Activated naive CD8-positive, alpha-beta T cell treated with anti-CD3 and anti-CD28 coated beads for 36 hours (primary cell): Measurements from ENCODE around the gene PPP1R1C. TPM values are rescaled to one million over a fixed set of nuclear protein-coding genes. Genes with fewer than 3 reads are reported as not detected.

Experiments used
- DNase-seq: peaks from one replicate; pipeline ENCODE4 v3.0.0; 2021
- H3K27ac Mint-ChIP-seq: one replicate; pipeline ENCODE4 v1.8.0; 2022; ENCODE audit warnings: mild to moderate bottlenecking, moderate library complexity, mixed read lengths
- H3K27me3 Mint-ChIP-seq: one replicate; pipeline ENCODE4 v1.8.0; 2022; ENCODE audit warnings: mild to moderate bottlenecking, mixed read lengths
- H3K36me3 Mint-ChIP-seq: one replicate; pipeline ENCODE4 v1.8.0; 2021; ENCODE audit warnings: mild to moderate bottlenecking, mixed read lengths
- H3K4me1 Mint-ChIP-seq: one replicate; pipeline ENCODE4 v1.8.0; 2021; ENCODE audit warnings: mixed read lengths
- H3K4me3 Mint-ChIP-seq: one replicate; pipeline ENCODE4 v1.8.0; 2022; ENCODE audit warnings: mild to moderate bottlenecking, moderate library complexity, mixed read lengths
- H3K9me3 Mint-ChIP-seq: one replicate; pipeline ENCODE4 v1.8.0; 2022; ENCODE audit warnings: mixed read lengths
- total RNA-seq, 2 experiments: library from RNA; stranded (reverse); gene quantifications; one replicate each; pipeline ENCODE4 v1.2.3, GENCODE V29; 2021

The PPP1R1C gene
- total RNA-seq, 2 experiments from 2014 or later = not detected

DNA sequence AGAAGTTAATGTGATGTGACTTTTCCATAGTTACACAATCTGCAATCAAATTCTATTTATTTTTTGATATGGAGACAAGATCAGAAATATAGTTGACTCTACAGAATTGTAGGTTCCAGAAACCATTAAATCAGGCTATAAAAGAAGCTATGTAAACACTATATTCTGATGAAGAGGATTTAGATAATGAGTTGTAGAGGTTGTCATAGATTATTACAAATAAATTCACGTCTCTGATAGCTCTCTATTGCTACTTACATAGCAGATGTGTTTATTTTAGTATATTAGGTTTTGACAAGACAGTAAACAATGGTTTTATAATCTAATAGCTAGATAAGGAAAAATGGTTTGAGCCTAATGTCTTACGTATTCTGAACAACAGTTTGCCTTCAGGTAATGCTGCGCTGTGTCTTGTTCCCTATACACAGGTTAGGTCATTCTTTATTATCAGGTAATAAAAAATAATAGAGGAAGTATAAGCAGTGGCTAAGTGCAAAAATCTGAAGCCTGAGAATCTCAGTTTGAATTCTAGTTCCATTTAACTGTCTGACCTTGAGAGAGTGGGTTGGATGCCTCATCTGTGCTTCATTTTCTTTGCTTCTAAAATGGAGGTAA, 93.4 kb downstream of the PPP1R1C start:
- H3K4me1 Mint-ChIP-seq = no peaks in the 10 kb centered on the region
- no peaks in the 10 kb centered on the region for H3K9me3 Mint-ChIP-seq
- H3K36me3 Mint-ChIP-seq = no peaks in the 10 kb centered on the region
- peaks cover 4% of the 10 kb centered on the region for H3K27me3 Mint-ChIP-seq
- DNase-seq = no peak
- no peak overlapping the region for H3K4me3 Mint-ChIP-seq
- H3K27ac Mint-ChIP-seq = no peak overlapping the region

DNA sequence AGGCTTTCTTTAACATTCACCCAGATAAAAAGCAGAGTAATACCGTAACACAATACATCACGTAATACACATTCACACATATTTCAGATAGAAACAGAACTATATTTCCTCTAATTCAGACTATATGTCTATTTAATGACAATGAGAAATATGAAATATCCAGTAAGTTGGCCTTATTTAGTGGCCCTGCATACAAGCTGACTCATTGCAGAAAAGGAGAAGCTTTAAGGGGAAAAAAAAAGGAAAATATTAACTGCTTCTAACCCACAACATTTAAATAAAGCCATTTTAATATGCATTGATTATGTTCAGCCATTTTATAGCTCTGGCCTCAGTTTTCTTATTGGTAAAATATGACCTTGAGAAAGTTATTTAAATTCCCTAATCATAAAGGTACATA, 94.8 kb downstream of the PPP1R1C start:
- no peaks in the 10 kb centered on the region for H3K4me1 Mint-ChIP-seq
- H3K4me3 Mint-ChIP-seq = no peak overlapping the region
- no peak overlapping the region for H3K27ac Mint-ChIP-seq
- no peaks in the 10 kb centered on the region for H3K9me3 Mint-ChIP-seq
- H3K36me3 Mint-ChIP-seq = no peaks in the 10 kb centered on the region
- H3K27me3 Mint-ChIP-seq = peaks cover 4% of the 10 kb centered on the region
- no peak for DNase-seq

DNA sequence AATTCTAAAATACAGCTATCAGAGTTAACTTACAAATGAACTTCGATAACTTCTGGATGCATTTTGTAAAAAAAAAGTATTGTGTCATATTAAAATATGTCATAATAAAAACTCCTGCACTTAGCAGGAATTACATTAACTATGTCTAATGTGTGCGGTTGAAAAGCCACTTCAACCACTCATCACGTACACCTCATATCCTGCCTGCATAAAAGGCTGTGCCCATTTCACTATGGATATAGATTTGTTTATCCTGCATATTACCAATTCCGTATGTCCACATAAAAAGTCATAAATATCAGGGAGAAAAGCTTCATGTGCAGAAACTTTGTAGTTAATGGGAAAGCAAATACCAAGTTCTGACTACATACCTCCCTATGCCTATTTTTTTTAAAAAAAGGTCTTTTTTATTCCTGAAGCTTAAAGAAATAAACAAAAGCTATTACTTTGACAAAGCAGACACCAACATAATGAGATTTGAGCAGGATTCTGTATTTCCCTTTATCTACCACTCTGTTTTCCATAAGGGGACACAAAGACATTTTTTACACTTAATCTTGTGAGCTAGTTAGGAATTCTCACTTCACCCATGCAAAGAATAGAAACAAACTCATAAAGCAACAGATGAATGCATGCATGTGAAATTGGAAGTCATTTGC, 96.1 kb downstream of the PPP1R1C start:
- DNase-seq = no peak
- peaks cover 6% of the 10 kb centered on the region for H3K27me3 Mint-ChIP-seq
- H3K36me3 Mint-ChIP-seq = no peaks in the 10 kb centered on the region
- H3K4me1 Mint-ChIP-seq = no peaks in the 10 kb centered on the region
- H3K4me3 Mint-ChIP-seq = no peak overlapping the region
- H3K27ac Mint-ChIP-seq = no peak overlapping the region
- no peaks in the 10 kb centered on the region for H3K9me3 Mint-ChIP-seq

DNA sequence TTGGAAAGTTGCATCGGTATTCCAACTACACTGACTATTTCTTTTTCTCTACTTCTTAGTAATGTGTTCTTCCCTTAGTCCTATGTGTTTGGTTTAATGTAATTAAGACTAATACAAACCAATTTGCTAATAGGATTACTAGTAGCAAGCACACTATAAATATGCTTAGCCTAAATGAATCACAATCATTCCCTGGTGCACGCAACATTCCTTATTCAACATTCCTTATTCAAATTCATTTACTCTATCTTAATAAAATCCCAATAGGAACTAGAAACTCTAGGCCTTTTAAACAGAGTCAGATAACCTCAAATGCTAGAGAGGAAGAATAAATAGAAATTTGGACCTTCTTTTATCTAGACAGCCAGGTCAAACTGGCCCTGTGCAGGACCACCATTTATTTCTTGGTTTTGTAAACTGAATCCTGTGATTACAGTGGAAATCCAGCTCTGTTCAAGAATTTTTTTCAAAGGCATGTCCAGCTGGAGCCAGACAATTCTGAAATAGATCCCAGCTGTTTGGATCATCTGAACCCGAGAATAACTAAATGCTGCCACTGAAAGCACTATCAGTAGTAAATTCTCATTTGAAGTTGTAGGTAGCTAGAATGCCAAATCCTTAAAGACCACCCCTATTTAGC, 103.1 kb downstream of the PPP1R1C start:
- Mint-ChIP-seq H3K36me3 (no peaks in the 10 kb centered on the region), H3K4me1 (no peaks in the 10 kb centered on the region), H3K27ac (no peak overlapping the region), H3K4me3 (no peak overlapping the region), H3K27me3 (peaks cover 6% of the 10 kb centered on the region), H3K9me3 (no peaks in the 10 kb centered on the region)
- no peak for DNase-seq

DNA sequence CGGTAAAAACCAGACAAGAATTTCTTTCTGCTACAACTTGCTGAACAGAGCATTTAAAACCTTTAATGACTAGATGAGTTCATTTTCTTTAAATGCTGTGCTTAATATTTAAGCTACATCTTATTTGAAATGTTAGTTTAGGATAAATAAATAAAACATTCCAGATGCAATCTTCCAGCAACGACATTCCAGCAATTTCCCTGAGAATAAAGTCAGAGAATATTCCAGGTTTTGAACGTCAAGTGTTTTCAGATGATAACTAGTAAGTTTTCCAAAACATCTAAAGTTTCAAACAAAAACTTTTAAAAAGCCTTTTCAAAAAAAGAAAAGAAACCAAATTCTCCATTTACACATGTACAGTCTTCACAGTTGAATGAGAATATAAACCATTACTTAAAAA, 104.8 kb downstream of the PPP1R1C start:
- peaks cover 2% of the 10 kb centered on the region for H3K27me3 Mint-ChIP-seq
- DNase-seq = no peak
- H3K4me3 Mint-ChIP-seq = no peak overlapping the region
- H3K27ac Mint-ChIP-seq = no peak overlapping the region
- no peaks in the 10 kb centered on the region for H3K9me3 Mint-ChIP-seq
- no peaks in the 10 kb centered on the region for H3K36me3 Mint-ChIP-seq
- no peaks in the 10 kb centered on the region for H3K4me1 Mint-ChIP-seq

DNA sequence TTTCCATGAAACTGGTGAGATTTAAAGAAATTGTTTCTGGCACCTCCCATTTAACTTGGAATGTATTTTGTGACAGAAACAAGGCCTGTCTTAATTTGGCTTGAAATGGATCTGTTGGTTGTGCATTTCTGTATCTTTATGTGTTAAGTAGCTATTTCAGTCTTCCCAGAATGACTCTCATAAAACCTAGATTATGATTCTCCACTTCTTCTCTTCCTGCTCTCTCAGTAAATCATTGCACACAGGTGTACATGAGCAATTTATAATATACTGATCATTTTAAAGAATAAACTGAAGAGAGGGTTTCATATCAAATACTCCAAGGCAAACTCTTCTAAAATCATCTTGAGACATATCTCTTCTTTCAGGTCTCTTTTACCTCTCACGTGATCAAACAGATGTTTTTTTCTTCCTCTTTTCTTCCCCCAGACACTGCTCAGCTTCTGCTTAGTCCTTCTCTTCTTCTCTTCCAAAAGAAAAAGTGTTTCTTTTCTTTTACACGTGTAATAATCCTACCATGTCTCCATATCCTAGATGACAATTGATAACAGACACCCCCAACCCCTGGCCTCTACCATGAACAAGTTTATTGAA, 112.0 kb downstream of the PPP1R1C start:
- DNase-seq = no peak
- no peaks in the 10 kb centered on the region for H3K9me3 Mint-ChIP-seq
- H3K4me3 Mint-ChIP-seq = no peak overlapping the region
- no peak overlapping the region for H3K27ac Mint-ChIP-seq
- no peaks in the 10 kb centered on the region for H3K27me3 Mint-ChIP-seq
- H3K36me3 Mint-ChIP-seq = no peaks in the 10 kb centered on the region
- H3K4me1 Mint-ChIP-seq = no peaks in the 10 kb centered on the region

DNA sequence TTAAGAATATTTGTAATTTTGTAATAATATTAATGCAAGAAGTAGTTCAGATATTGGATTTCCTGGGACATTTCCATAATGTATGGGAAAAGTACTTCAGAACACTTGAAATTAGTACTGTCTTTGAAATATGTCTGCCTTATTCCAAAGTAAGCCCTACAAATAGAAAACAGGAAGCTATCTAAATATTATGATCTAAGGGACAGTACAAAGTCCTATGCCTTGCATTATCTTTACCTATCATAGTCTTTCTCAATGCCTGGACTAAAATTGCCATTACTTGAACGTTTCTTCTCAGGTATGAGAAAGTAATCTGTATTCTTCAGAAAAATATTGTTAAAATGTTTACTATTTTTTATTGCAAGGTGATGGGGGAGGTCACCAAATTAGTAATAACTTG, 113.0 kb downstream of the PPP1R1C start:
- H3K27ac Mint-ChIP-seq = no peak overlapping the region
- H3K4me1 Mint-ChIP-seq = no peaks in the 10 kb centered on the region

DNA sequence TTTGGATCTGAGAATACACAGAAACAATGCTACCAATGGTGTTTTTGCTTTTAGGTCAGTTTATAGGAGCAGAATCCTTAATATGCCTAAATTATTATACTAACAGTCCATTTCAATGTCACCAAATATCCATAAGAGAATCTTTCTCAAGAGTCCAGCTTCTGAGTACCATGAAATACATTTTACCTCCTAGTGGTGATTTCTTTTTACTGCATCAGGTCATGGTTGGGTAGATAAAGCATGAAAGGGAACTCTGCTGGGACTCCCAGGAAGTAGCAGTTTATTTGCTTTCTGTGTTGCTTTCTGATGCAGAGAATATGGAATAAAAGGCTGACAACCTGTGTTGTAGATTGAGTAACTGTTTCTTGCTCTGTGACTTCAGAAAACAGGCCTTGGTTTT, 115.6 kb downstream of the PPP1R1C start:
- no peaks in the 10 kb centered on the region for H3K4me1 Mint-ChIP-seq
- no peaks in the 10 kb centered on the region for H3K27me3 Mint-ChIP-seq
- no peak overlapping the region for H3K4me3 Mint-ChIP-seq
- no peaks in the 10 kb centered on the region for H3K9me3 Mint-ChIP-seq
- H3K27ac Mint-ChIP-seq = no peak overlapping the region
- no peak for DNase-seq
- H3K36me3 Mint-ChIP-seq = no peaks in the 10 kb centered on the region

More for the DNA sequence above, 113.0 kb downstream of the PPP1R1C start:
- Mint-ChIP-seq H3K36me3 (no peaks in the 10 kb centered on the region), H3K27me3 (no peaks in the 10 kb centered on the region), H3K9me3 (no peaks in the 10 kb centered on the region), H3K4me3 (no peak overlapping the region)
- no peak for DNase-seq

DNA sequence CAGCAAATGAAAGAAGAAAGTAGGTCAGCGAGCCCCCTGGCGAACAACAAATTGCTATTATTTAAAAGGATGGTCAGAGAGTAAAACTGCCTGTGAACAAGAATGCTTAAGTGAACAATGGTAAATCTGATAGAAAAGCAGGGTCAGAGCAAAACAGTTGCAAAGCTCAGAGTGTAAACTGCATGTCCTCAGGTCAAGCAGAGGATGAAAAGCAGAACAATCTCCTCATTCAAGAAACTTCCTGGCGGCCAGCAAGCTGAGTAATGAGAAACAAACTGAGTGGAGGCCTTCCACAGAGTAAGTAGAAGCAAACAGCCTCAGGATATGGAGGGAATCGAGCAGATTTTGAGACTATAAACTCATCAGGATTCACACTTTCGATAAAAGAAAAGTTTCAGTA, 117.9 kb downstream of the PPP1R1C start:
- DNase-seq = no peak
- no peaks in the 10 kb centered on the region for H3K36me3 Mint-ChIP-seq
- H3K4me1 Mint-ChIP-seq = no peaks in the 10 kb centered on the region
- H3K4me3 Mint-ChIP-seq = no peak overlapping the region
- no peaks in the 10 kb centered on the region for H3K9me3 Mint-ChIP-seq
- H3K27ac Mint-ChIP-seq = no peak overlapping the region
- H3K27me3 Mint-ChIP-seq = no peaks in the 10 kb centered on the region

DNA sequence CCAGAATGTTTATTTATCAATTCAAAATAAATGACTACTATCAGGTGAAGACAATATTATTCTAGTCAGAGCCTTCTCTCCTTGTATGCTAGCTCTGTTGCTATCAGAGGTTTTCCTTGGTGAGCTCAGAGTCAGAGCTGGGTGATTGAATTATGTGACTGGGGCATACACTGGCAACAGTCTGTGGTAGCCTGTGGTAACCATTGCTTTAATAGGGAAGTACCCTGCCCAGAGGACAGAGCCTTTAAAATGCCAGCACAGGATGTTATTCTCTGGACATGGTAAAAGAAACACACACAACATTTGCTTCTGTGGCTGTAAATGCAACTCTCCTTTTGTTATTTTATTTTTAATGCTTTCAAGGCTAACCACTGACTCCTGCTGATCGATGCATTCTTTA, 124.7 kb downstream of the PPP1R1C start:
- no peak for DNase-seq
- H3K36me3 Mint-ChIP-seq = no peaks in the 10 kb centered on the region
- H3K9me3 Mint-ChIP-seq = no peaks in the 10 kb centered on the region
- H3K27me3 Mint-ChIP-seq = no peaks in the 10 kb centered on the region
- no peak overlapping the region for H3K27ac Mint-ChIP-seq
- H3K4me1 Mint-ChIP-seq = no peaks in the 10 kb centered on the region
- no peak overlapping the region for H3K4me3 Mint-ChIP-seq

DNA sequence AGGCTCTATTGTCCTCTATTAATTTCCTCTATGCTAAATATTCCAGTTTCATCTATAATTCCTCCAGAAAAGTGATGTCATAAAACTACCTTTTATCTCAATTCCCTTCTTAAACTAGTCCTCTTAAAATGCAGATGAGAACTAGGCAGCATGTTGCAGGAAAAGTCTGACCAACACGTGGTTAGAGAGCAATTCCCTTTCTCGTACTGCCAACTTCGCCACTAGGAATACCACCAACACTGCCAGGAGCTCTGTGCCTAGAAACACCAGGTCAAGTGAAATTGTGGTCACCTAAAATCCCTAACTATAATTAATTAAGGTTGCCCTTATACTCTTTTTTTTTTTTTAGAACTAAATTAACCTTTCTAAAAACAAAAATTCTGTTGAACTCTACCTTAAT, 127.7 kb downstream of the PPP1R1C start:
- Mint-ChIP-seq H3K27me3 (no peaks in the 10 kb centered on the region), H3K27ac (no peak overlapping the region), H3K36me3 (no peaks in the 10 kb centered on the region), H3K9me3 (no peaks in the 10 kb centered on the region), H3K4me3 (no peak overlapping the region), H3K4me1 (no peaks in the 10 kb centered on the region)
- no peak for DNase-seq

DNA sequence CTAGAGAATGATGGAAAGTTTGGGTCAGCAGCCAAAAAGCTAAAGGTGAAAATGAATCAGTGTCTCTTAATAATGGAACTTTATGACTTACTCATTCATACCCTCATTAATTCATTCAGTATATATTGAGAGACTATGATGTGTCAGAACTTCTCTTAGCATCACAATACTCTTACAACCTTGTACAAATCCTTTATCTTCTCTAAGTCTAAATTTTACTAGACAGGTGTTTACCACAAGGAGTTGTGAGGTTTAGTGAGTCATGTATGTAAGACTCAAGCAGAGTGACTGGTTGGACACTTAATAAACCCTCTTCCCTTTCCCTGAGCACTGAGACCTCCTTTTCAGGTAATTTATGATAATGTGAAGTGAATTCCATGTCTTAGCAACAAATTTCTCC, 129.6 kb downstream of the PPP1R1C start:
- Mint-ChIP-seq H3K9me3 (no peaks in the 10 kb centered on the region), H3K4me3 (no peak overlapping the region), H3K27ac (no peak overlapping the region), H3K36me3 (no peaks in the 10 kb centered on the region), H3K4me1 (no peaks in the 10 kb centered on the region), H3K27me3 (no peaks in the 10 kb centered on the region)
- no peak for DNase-seq

DNA sequence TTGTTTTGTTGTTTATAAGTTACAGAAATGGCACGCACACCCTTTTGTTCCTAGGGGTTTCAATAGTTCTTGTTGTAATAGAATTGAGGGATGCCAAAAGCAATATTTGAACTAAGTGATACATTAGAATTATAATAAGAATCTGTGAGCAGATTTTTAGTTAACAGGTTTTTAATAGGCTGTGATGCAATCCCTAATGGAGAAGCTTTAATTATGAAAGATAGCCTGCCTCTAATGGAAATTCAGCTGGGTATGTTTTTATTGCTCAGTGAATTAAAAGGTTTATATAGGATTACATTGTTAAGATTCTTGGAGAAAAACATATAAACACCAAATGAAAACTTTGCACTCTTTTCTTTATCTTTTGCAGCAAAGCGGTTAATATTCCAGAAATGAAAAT, 131.1 kb downstream of the PPP1R1C start:
- no peaks in the 10 kb centered on the region for H3K4me1 Mint-ChIP-seq
- no peaks in the 10 kb centered on the region for H3K36me3 Mint-ChIP-seq
- H3K27ac Mint-ChIP-seq = no peak overlapping the region
- H3K9me3 Mint-ChIP-seq = peaks cover 2% of the 10 kb centered on the region
- no peak for DNase-seq
- H3K27me3 Mint-ChIP-seq = no peaks in the 10 kb centered on the region
- H3K4me3 Mint-ChIP-seq = no peak overlapping the region

DNA sequence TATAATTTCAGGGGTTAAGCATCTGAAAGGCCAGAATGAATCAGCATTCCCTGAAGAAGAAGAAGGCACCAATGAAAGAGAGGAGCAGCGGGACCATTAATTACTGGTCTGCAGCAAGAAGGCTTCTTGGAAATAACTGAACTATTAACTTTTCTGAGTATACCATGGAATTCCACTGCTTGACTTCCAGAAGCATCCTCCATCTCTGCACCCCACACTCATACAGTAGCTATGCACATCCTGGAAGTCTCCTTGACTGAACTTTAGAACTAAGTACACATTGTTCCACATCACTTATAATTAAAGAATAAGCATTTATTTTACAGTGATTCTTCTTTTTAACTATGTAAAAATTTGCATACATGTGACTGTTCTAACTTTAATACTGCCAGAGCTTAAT, 131.5 kb downstream of the PPP1R1C start:
- Mint-ChIP-seq H3K9me3 (peaks cover 2% of the 10 kb centered on the region), H3K36me3 (no peaks in the 10 kb centered on the region), H3K4me3 (no peak overlapping the region), H3K27me3 (no peaks in the 10 kb centered on the region), H3K4me1 (no peaks in the 10 kb centered on the region), H3K27ac (no peak overlapping the region)
- no peak for DNase-seq

DNA sequence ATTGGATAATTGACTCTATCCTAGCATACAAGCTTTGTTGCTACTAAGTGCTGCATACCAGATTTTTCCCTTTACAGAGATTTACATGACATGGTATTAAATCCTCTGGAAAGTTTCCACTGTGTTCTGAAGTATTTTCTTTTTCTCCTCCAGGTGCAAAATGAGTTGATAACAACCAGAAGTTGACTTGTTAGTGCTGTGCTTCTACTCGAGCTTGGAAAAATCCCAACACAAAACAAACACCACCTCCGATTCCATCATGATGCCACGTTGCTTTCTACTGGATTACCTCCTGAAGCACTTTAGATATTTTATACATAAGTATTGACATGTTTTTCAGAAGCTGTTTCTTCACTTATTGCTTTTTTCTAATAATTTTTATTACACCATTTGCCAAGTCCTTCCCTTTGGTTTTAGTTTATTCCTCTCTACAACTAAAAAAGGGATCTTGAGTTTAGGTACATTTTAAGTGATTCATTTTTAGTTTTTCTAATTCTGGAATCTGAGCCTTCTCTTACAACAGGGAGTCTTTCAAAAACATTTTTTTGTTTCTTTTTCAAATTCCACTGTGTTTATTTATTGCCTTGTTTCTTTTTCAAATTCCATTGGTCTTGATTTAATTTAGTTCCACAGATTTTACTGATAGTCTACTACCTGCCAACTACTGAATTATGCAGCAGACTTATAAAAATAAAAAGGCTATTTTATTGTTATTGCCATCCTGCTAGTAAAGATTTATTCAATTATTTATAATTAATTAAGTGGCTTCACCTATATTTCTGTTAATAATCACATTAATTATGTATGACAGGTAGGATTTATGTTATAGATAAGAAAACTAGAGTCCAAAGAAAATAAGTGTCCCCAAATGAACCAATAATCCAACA, 143.4 kb downstream of the PPP1R1C start:
- peaks cover 4% of the 10 kb centered on the region for H3K27me3 Mint-ChIP-seq
- H3K4me1 Mint-ChIP-seq = no peaks in the 10 kb centered on the region
- DNase-seq = no peak
- H3K4me3 Mint-ChIP-seq = no peak overlapping the region
- no peaks in the 10 kb centered on the region for H3K9me3 Mint-ChIP-seq
- no peak overlapping the region for H3K27ac Mint-ChIP-seq
- H3K36me3 Mint-ChIP-seq = no peaks in the 10 kb centered on the region
